ENCODE results near the gene SLAMF9. TPM values are rescaled to one million over a fixed set of nuclear protein-coding genes. Genes with fewer than 3 reads are reported as not detected.

Gene SLAMF9
- total RNA-seq, 1 experiment from 2014 or later, result not detected

DNA sequence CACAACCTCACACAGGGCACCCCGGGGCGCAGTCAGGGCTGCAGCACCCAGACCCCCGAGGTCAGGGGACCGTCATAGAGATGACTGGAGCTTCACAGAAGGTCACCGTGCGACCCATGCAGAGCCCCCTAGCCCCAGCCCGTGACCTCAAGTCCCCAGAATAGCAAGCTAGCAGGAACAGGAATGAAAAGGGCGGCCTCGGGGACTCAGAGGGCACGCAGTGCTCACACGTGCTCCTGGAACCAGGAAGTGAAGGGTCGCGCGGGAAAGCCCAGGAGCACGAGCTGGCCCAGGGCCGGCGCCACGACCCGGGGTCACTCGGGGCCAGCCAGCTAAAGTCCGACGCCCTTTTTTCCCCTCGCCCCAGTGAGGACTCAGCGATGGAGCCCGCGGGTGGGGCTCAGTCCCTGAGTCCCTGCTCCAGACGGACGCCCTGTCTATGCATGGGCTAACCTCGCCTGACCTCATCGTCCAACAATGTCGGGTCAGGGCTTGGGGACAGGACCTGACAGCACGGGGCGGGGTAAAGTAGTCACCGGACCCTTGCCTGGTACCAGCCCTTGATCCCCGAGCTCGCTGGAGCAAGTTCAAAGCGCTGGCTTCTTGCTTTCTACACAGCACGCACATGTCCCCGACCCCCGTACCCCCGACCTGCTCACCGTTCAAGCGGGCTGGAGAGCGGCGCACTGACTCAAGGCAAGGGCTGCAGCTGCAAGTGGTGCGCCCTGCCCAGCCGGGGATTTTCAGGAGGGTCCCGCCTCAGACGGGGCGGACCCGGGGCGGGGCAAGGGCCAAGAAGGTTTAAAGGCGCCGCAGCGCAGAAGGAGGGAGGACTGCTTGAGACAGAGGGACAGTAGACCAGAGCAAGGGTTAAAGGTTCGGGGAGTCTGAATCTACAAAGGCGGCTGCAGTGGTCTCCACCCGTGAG, 29.0 kb downstream of the SLAMF9 start, which contains the start of gene TAGLN2:
TSS of gene TAGLN2 (minus strand) at position 717 of the 928 bp plus-strand sequence. CDS start 4,998 bp downstream, outside the sequence.
- in situ Hi-C loops (cut with HindIII; ENCODE audit: low sequenced_read_pairs), result no loop called here
- DNase-seq (ENCODE audit: low spot score), result peak; percentile 34

- no peak for DNase-seq (ENCODE audit: low spot score)
- in situ Hi-C loops (cut with HindIII; ENCODE audit: low sequenced_read_pairs), result no loop called here
Observed at GRCh38 chr1:159924025-159924790, 29.8 kb downstream of the SLAMF9 start.

- in situ Hi-C loops (cut with HindIII; ENCODE audit: low sequenced_read_pairs), result no loop called here
- DNase-seq (ENCODE audit: low spot score), result no peak
Observed at GRCh38 chr1:159923203-159924024, 30.6 kb downstream of the SLAMF9 start.

- no peak for DNase-seq (ENCODE audit: low spot score)
Observed at GRCh38 chr1:159922511-159923202, 31.4 kb downstream of the SLAMF9 start.

DNA sequence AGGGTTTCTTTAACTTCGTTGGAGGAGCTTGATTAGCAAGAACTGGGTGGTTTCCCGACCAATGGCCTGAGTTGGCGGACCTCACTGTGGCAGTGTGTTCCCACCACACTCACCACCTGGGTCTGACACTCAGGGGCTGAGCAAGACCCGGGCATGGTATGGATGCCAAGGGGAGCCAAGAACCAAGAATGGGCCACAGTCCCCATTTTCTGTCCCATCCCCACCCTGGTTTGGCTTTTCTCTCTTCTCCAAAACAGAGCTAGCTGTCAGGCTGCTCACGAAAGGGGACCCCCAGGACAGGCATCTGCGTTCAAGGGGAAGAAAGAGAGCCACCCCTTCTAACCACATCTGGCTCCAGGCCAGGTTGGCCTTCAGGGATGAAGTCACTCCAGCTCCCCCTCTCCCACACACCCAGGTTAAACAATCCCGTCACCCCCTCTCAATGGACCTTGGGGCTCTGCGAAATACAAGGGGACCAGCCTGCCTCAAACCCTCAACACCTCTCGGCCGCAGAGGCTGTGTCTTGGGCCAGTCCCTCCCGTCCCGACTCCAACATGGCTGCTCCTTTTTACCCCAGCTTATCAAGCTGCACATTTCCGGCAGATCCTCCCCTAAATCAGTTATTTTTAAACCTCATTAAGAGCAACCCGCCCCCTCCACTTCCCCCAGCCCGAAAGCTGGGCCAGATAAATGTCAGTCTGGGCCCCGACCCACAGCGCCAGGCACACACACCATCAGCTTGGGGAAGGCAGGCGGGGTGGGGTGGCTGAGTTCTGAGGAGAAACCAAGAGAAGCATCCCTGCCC, 32.1 kb downstream of the SLAMF9 start:
- in situ Hi-C loops (cut with HindIII; ENCODE audit: low sequenced_read_pairs), result no loop called here
- DNase-seq (ENCODE audit: low spot score), result no peak

More at GRCh38 chr1:159922511-159923202, 31.4 kb downstream of the SLAMF9 start:
- in situ Hi-C loops (cut with HindIII; ENCODE audit: low sequenced_read_pairs), result no loop called here

DNA sequence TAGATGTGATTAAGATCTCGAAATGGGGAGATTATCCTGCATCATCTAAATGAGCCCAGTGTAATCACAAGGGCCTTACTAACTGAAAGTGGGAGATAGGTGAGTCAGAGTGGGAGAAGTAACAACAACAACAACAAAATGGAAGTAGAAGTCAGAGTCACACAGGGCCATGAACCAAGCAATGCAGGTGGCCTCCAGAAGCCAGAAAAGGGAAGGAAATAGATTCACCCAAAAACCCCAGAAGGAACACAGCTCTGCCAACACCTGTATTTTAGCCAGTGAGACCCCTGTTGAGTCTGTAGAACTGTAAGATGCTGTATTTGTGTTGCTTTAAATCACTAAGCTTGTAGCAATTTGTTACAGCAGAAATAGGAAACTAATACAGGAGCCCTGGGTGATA, 32.8 kb downstream of the SLAMF9 start:
- no peak for DNase-seq (ENCODE audit: low spot score)
- in situ Hi-C loops (cut with HindIII; ENCODE audit: low sequenced_read_pairs), result no loop called here

DNA sequence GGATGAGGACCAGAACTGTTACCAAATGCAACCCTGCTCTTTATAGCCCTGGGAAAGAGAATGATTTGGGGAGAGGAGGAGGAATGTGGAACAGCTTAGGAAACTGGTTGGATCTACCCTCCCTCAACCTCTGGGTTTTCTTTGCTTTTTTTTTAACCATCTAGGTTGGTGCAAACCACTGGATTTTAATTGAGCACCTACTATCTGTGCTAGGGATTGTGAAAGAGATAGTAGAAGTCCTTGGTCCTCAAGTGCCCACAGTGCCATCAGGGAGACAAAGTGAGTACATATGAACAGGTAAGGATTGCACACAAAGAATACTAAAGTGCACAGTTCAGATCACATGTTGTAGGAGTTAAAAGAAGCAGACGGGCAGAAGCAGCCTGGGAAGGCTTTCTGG, 33.4 kb downstream of the SLAMF9 start:
- in situ Hi-C loops (cut with HindIII; ENCODE audit: low sequenced_read_pairs), result no loop called here
- no peak for DNase-seq (ENCODE audit: low spot score)

DNA sequence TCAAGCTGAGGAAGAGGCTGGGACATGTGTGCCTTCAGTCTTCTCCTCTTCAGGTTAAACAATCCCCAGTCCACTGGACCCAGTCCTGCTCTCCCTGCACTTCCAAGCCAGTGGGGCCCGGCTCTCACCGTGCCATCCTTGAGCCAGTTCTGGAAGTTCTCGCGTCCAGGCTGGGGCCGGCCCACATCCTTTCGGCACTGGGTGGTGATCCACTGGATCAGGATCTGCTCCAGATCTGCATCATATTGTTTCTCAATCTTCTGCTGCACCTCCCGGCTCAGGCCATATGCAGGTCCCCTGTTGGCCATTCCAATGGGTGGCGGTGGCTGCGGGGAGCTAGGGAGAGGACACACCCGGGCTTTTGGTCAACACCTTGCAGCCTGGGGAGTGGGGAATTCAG, 33.8 kb downstream of the SLAMF9 start:
- in situ Hi-C loops (cut with HindIII; ENCODE audit: low sequenced_read_pairs), result no loop called here
- no peak for DNase-seq (ENCODE audit: low spot score)

DNA sequence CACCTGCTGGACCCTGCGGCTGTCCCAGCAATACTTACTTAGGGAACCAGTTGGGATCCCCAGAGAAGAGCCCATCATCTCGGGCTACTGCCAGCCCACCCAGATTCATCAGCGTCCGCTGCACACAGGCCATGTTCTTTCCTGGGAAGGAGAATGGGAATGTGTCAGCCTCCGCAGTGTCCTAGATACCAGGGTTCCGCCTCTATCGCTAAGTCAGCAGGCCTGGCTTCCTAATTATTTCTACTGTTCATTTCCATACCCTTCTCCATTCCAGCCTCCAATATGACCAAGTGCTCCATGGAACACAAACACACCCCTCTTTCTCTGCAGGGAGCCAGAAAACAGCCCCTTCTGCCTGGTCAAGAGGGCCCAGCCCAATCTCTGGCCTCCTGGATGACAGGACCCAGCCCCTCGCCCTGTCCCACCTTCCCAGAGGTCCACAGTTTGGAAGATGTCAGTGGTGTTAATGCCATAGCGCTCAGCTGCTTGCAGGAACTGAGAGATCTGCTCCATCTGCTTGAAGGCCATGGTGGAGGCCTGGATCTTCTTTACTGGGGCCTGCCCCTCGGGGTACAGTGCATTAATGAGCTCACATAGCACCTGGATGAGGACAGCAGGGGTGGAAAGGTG, 34.7 kb downstream of the SLAMF9 start:
- no peak for DNase-seq (ENCODE audit: low spot score)
- in situ Hi-C loops (cut with HindIII; ENCODE audit: low sequenced_read_pairs), result no loop called here

- in situ Hi-C loops (cut with HindIII; ENCODE audit: low sequenced_read_pairs), result no loop called here
- DNase-seq (ENCODE audit: low spot score), result no peak
Observed at GRCh38 chr1:159918352-159919200, 35.5 kb downstream of the SLAMF9 start.

DNA sequence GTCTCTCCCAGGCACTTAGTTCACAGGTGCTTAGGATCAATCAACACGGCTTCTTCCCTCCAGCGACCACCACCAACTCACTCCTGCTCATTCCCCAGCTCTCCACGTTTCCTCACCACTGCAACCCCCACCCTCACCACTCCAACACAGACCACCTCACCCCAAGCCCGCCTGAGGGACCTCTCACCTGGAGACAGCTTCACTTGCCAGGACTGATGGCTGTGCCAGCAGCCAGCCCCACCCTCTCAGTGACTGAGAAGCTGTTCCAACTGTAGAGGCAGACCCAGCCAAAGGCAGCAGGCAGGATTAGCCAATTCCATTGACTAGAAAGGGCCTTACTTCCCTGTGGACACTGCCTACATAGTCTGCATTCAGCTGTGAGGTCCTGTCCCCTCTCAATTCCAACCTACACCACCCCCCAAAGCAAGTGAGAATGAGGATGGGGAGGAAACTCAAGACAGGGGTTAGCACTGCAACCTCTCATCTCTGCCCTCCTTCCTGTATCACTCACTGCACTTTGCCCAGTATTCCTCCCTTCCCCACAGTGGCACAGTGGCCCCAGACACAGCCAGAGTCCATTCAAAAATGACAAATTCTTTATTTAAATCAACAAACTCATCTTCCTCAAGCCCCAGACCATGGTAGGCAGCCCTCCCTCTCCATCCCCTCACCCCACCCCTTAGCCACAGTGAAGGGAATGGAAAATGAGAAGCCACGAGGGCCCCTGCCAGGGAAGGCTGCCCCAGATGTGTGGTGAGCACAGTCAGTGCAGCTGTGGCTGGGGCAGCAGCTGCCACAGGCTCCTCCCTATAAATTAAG, 36.3 kb downstream of the SLAMF9 start:
- no peak for DNase-seq (ENCODE audit: low spot score)
- in situ Hi-C loops (cut with HindIII; ENCODE audit: low sequenced_read_pairs), result no loop called here

DNA sequence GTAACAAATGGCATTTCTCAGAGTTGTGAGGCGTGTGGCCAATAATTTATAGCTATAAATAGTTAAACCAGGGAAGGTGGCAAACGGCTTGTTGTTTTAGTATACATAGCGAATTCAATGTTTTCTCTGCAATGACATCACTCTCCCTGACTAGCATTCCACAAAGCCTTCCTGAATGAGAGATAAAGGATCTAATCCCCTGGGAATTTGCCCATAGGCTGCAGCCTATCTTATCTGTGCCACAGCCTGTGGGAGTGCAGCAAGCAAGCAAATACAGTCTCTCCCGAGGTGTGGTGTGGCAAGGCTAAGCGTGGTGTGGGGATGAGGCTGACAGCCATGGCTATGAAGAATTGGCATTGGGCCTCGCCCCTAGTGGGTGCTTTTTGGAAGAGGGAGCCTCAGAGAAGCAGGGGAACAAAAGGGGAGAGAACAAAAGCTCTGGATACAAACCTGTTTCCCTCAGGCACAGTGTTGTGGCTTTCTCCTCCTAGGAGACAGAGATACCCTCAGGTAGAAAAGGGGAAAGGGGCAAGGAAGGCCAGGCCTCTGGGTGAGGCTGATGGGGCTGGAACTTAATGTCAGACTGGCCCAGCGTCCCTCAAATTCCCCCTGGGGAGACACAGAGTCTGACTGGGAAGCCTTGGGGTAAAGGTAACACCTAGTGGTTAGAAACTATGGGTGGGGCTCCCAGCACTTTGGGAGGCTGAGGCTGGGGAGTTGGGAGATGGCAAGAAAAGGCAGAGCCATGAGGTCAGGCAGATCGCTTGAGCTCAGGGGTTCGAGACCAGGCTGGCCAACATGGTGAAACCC, 37.6 kb downstream of the SLAMF9 start:
- in situ Hi-C loops (cut with HindIII; ENCODE audit: low sequenced_read_pairs), result no loop called here
- DNase-seq (ENCODE audit: low spot score), result peak; percentile 39

DNA sequence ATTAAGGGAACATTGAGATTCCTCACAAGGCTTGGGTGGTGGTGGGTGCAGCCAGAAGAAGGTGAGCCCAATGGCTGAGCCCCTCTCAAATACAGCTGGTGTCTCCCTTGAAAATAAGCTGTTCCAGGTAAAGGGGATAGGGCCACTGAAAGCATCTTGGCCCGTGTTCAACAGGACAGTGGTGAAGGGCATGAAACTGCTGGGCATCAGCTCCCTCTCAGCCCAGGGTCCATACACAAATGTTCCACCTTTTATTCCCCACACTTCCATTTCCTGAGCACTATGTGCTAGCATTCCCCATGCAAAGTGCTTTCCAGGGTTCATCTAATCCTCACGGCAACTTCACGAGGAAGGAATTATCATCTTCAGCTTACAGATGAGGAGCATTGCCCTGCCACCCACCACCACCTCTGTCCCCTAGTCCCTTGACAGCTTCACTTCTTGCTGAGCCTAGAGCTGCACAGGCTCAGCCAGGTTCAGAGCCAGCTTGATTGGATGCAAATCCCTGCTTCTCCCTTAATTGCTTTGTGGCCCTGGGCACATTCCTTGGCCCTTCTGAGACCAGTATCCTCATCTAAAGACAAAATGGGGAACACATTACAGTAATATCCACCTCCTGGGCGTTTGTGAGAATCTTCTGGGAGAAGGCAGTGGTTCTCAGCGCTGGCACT, 38.3 kb downstream of the SLAMF9 start:
- DNase-seq (ENCODE audit: low spot score), result no peak
- in situ Hi-C loops (cut with HindIII; ENCODE audit: low sequenced_read_pairs), result no loop called here

DNA sequence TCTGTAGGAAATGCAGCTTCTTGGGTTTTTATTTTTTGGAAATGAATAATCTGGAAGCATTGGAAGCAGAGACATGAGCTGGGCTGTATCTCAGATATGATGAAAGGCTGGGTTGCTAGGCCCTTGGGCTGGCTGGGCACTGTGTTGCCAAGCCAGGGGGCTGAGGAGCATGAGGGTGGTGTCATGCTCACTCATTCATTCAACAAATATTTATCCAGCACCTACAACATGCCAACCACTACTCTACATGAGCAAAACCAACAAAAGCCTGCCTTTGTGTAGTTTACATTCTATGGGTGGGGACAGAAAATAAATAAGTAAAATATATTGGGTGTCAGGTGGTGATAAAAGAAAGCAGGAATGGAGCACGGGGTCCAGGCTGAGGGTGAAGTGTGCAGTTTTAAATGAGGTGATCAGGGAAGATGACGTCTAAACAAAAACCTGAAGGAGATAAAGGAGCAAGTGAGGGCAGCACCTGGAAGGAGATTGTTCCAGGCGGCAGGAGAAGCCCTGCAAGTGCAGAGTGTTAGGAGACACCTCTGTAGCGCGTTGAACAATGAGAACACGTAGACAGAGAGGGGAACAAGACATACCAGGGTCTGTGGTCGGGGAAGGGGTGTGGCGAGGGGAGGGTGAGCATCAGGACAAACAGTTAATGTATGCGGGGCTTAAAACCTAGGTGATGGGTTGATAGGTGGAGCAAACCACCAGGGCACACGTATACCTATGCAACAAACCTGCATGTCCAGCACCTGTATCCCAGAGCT, 39.6 kb downstream of the SLAMF9 start:
- DNase-seq (ENCODE audit: low spot score), result no peak
- in situ Hi-C loops (cut with HindIII; ENCODE audit: low sequenced_read_pairs), result no loop called here
